HG03342 (cell line): ENCODE measurements around the gene CNGA1.
"Not testable (repeated sequence)": the region's sequence is repeated elsewhere in the genome, so short reads cannot be mapped to it uniquely, and the experiment has no call there.

Experiments
- ATAC-seq: cut with Tn5 transposase; IDR thresholded peaks from one replicate; pipeline ENCODE4 v1.9.1; 2021; ENCODE audit warnings: mild to moderate bottlenecking, moderate library complexity; ENCODE audit not compliant: unreplicated experiment

CNGA1 gene

DNA sequence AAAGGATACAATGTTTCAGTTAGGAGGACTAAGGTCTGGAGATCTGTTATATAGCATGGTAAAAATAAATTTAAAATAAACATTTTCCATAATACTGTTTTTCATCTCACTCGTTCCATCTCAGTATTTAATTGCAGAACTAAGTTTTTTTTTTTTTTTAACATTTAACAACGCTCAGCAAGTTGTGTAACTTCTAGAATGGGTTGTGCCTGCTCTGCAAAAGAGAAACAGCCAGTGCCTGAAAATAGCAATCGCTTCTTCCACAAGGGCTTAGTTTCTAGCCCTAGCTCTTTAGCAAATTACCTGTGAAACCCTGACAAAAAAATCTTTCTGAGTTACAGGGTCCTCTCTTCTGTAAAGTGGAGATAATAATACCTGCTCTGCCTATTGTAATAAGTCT is 41.9 kb downstream of the CNGA1 start:
- no peak for ATAC-seq

DNA sequence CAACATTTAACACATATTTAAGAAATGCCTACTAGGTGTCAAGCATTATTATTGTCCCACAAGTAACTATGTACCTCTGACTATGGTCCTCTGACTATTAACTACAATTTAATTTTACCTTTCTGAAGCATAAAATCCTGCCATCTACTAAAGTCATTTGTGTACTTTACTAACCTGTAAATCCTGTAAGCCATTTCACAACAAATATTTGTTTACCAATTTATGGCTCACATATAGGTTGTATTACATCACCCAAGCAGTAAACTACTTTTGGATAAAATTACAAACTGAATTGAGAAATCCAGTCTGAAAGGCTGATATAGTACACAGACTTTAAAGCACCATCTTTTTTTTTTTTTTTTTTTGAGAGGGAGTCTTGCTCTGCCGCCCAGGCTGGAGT is 43.8 kb downstream of the CNGA1 start:
- ATAC-seq = no peak

DNA sequence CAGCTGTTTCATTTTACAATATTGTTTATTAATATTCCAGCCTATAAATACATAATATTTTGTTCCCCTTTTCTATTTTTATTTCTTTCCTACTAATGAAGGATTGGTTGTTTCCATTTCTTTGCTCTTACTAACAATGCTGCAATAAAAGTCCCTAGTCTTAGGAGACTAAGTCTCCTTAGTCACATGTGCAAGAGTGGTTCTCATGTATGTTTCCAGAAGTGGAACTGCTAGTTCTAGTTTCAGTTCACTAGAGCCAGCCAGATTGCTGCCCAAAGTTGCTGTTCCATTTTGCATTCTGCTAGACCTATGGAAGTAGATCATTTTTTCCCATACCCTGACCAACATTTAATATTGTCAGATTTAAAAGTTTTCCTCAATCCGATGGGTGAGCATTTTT is 44.3 kb downstream of the CNGA1 start:
- peak; percentile 79 for ATAC-seq

DNA sequence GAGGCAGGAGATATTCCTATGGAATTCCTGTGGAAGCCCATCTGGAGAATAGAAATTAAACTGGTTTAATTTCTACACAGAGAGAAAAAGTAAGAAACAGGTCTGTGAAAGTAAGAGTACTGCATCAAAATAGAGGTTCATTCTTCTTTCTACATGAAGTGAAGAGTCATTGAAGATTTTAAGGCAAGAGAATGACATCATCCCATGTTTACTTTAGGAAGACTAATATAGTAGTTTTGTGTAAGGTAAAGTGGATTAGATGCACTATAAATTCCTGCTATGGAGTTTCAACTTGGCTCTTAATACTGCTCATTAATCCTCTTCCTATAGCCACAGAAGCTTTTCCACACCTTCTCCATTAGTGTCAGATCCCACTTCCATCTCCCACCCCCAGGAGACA is 47.6 kb downstream of the CNGA1 start:
- no peak for ATAC-seq

DNA sequence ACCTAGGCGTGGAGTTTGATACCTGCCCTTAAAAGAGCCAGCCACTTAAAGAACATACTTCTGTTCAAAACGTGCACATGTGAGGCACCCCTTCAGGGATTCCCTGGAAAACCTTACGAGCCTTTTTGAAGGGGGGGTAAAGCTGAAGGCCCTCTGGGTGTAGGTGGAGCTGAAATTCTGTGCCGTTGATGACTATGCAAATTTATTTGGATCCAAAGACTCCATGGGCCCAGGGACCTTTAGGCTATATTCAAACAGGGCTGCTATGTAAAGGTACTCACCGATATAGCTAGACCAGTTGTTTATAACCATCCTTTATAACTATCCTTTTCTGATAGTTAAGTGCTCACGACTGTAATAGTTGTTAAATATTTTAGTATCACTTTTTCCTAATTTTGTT is 61.8 kb downstream of the CNGA1 start:
- ATAC-seq = no peak

DNA sequence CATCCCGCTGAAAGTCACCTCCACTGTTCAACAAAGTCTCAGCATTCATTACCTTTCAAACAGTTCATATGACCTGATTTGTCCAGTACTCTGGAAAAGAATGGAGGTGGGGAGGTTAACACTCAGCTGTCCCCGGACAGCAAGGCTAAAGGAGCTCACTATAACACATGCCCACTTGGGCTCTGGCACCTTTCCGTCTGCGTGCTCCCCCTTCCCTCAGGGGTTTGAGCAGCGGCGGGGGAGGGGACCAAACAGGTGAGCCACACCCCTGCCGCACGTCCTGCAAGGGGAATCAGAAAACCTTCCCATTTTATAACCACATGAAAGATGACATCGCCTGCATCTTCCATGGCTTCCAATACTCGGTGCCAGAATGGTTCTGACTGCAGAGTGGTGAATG is 62.2 kb downstream of the CNGA1 start:
- no peak for ATAC-seq

DNA sequence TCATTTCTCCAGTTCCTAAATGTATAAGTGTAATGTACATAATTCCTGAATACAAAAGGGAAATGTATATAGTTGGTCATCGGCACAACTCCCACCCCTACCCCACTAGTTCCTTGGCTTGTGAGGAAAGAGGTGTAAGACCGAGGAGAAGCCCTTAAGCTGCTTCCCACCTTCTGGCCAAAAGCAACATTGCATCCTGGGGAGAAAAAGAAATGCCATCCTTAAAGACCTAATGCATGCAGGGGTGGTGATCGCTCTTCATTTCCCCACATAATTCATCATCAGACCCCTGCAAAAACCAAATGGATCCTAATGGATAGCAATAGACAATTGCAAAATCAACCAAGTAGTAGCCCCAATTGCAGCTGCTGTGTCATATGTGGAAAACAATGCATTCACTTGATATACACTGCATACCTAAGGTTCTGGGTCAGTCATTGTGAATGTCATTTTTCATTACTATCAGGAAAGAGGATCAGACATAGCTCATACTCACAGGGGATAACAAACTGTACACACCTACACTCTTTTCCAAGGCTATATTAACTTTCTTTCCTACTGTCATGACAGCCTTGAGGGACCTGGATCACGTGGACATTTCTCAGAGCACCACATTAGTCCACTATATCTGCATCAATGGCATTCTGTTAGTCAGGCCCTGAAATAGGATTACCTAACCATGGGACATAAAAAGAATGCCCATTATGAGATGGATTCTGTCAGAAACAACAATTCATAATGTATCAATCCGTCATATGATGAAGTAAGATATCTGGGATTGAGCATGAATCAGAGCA is 70.4 kb downstream of the CNGA1 start:
- no peak for ATAC-seq

DNA sequence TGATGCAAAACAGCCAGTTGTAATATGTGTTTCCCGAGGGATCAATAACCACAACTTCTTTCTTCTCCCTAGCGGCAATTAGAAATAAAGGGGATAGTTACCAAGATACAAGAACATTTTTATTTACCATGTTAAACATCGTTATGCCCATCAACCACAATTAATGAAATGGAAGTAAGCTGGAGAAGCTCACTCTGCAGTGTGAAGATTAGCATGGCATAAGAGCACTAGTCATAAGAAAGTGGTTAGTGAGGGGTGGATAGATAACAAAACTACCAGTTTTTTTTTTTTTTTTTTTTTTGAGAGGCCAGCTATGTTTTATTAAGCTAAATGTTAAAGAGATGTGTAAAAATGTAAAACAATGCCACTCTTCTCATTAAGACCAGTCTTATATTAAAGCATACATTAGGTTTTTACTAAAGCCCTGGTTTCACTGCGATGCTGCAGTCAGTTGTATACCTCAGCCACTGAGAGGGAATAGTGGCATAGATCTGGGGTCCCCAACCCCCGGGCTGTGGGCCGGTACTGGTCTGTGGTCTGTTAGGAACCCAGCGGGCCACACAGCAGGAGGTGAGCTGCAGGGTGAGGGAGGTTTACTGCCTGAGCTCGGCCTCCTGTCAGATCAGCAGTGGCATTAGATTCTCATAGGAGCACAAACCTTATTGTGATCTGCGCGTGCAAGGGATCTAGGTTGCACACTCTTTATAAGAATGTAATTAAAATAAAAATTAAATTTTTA is 74.2 kb downstream of the CNGA1 start:
- no peak for ATAC-seq

DNA sequence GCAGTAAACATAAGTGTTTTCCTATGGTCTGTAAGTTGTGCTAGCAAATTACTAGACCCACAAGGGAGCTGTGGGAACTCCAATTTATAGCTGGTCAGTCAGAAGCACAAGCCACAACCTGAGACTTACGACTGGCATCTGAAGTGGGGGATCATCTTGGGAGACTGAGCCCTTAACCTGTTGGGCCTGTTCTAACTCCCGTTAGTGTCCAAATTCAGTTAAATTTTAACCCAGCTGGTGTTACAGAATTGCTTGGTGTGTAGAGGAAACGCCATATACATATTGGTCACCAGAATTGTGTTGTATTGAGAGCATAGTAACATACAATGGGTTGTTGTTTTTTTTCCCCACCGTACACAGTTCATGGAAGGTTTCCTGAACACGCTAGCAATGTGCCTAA is 77.0 kb downstream of the CNGA1 start:
- ATAC-seq = no peak

DNA sequence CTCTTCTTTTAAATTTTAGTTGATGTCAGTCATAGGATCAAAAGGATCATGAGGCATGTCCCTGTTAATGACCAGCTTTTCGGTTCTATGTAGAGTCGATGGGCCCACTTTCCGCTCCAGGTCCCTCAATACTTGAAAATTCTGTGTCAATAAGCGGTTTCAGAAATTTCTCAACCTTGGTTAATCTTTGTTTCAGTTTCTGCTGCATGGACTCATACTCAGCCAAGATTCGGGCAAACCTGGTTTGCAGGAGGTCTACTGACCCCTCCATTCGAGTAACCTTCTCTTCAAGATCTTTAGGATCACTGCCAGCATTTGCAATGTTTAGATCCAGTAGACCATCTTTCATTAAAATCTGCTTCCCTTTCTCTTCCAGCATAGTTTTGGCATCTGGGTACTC is 80.1 kb downstream of the CNGA1 start:
- no peak for ATAC-seq

DNA sequence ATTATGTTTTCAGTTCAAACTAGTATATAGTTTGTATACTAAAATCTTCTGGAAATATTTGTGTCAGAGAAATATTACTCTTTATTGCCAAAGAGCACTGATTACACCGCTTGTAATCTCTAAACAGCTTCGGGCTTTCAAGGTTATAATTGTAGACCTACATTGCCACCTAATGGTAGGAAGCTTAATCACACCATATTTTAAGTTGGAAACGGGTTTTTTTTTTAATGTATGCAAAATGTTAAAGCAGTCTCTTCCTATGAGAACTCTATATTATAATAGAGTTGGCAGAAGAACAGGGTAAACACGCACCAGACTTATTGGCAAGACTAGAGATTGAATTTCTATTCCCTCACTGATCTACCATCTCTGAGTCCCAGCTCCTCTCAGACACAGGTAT is 82.6 kb downstream of the CNGA1 start:
- peak; percentile 51 for ATAC-seq

DNA sequence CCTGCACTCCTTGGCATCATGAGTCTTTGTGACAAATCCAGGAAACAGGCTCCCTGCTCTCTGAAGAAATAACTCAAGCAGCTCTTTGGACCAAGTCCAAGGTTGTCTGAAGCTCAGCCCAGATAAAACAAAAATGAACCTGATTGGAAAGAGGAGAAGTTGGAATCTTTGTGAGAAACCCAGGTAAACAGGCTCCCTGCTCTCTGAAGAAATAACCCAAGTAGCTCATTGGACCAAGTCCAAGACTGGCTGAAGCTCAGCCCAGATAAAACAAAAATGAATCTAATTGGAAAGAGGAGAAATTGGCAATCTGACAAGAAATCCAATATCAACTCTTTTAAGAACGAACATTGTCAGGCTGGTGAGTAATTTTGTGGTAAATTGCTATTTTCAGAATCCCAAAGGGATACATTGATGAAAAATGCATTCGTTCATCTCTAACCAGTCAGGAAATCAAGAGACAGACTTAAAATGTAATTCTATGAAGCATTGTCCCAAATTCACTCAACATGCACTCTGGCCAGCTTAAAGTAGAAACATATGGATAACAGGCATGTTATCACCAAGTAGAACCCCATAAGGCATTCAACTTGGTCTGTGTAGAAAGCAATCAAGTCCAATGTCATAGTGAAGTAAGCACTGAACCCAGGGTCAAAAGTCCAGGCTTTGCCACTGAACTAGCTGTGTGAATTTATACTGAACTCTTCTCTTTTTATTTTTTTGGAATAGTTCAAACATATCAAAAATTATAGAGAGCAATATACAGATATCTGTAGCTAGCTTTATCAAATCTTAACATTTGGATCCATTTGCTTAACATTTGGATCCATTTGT is 85.3 kb downstream of the CNGA1 start:
- ATAC-seq = no peak

DNA sequence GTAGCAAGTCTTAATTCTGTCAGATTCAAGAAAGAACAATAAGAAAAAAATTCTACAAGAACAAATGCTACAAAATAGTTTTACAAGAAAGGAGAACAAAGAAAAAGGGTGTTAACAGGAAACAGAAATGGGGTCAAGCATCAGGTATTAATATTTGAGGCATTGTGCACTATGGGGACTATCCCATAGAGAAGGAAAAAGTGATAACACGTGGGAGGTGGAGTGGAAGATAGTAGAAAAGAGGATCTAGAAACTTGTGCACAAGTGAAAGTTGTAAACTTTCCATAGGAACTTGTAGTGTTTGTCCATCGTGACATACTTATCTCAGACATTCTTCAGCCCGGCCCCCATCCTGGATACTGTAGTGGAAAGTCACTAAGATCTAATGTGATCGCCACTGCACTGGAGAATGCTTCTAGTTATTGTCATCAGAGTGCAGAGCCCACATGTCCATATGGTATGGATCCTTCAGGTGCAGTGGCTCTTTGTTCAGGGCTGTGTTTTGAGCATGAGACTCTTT is 86.7 kb downstream of the CNGA1 start:
- ATAC-seq = no peak

DNA sequence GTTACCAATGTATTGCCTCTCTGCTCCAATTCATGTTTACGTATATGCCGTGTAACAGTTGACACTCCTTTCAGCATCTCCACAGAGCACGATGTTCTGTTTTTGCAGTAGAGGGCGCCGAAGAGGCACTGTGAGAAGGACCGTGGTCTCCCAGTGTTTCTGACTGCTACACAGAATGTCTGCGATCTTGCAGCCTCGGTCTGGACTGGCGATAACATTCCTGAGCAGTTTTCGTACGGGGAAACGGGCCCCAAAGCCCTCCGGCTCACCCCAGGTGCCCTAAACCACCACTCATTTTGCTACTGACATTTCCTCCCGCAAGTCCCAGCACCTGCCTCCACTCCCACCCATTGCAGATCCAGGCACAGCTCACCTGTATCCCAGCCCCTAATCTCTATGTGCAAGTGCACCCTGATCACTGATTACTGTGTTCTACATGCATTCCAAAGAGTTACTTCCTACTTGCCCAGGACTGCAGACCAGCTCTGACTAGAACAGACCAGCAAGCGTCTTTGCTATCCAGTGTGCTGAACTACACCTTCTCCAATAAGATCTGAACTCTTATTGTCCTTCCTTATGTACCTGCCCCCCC is 89.7 kb downstream of the CNGA1 start:
- ATAC-seq = peak; percentile 94

DNA sequence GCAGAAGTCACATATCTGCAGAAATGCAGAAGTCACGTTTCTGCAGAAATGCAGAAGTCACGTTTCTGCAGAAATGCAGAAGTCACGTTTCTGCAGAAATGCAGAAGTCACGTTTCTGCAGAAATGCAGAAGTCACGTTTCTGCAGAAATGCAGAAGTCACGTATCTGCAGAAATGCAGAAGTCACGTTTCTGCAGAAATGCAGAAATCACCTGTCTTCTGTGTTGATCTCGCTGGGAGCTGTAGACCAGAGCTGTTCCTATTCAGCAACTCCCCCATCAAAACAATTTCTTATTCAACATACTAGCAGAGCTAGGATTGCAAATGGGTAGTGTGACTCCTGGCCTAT is 93.2 kb downstream of the CNGA1 start:
- not testable (repeated sequence) for ATAC-seq

DNA sequence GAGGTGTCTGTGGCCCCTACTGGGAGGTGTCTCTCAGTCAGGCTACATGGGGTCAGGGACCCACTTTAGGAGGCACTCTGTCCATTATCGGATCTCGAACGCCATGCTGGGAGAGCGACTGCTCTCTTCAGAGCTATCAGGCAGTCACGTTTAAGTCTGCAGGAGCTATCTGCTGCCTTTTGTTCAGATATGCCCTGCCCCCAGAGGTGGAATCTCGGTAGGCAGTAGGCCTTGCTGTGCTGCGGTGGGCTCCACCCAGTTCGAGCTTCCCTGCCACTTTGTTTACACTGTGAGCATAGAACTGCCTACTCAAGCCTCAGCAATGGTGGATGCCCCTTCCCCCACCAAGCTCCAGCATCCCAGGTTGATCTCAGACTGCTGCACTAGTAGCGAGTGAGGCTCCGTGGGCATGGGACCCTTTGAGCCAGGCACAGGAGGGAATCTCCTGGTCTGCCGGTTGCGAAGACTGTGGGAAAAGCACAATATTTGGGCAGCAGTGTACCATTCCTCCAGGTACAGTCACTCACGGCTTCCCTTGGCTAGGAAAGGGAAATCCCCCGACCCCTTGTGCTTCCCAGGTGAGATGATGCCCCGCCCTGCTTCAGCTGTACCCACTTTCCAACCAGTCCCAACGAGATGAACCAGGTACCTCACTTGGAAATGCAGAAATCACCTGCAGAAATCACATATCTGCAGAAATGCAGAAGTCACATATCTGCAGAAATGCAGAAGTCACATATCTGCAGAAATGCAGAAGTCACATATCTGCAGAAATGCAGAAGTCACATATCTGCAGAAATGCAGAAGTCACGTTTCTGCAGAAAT is 93.8 kb downstream of the CNGA1 start:
- not testable (repeated sequence) for ATAC-seq

DNA sequence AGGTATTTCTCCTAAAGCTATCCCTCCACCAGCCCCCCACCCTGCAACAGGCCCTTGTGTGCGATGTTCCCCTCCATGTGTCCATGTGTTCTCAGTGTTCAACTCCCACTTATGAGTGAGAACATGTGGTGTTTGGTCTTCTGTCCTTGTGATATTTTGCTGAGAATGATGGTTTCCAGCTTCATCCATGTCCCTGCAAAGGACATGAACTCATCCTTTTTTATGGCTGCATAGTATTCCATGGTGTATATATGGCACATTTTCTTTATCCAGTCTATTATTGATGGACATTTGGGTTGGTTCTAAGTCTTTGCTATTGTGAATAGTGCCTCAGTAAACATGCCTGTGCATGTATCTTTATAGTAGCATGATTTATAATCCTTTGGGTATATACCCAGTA is 99.3 kb downstream of the CNGA1 start:
- ATAC-seq = not testable (repeated sequence)

DNA sequence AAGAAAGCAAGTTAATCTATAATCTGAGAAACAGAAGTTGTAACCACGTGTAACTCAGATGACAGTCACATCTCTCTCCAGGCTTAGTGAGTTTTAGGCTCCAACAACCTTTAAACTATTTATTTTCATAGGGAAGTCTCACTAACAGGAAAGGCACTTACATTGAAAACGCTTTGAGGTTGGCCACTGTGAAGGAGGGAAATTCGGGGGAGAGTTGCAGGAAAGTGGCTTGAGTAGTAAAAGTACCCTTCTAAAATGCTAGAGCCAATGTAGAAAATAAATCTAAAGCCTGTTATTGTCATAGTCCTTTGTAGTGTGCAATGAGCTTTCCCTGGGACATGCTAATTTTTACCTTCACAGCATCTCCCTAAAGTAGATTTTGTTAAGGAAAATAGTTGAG is 101.1 kb downstream of the CNGA1 start:
- ATAC-seq = no peak

DNA sequence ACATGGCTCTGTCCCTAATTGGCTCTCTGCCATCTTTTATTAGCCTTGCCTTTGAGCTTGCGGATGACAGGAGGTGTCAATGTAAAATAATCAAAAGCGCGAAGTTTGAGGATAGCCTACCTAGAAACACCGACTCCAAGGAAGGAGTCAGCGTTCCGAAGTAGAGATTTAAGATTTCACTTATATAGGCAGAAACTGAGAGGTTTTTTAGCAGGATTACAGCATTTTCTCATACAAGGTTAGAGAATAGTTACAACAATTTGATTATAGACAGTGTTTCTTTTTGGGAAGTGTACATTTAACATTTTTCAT is 101.6 kb downstream of the CNGA1 start:
- peak; percentile 25 for ATAC-seq

DNA sequence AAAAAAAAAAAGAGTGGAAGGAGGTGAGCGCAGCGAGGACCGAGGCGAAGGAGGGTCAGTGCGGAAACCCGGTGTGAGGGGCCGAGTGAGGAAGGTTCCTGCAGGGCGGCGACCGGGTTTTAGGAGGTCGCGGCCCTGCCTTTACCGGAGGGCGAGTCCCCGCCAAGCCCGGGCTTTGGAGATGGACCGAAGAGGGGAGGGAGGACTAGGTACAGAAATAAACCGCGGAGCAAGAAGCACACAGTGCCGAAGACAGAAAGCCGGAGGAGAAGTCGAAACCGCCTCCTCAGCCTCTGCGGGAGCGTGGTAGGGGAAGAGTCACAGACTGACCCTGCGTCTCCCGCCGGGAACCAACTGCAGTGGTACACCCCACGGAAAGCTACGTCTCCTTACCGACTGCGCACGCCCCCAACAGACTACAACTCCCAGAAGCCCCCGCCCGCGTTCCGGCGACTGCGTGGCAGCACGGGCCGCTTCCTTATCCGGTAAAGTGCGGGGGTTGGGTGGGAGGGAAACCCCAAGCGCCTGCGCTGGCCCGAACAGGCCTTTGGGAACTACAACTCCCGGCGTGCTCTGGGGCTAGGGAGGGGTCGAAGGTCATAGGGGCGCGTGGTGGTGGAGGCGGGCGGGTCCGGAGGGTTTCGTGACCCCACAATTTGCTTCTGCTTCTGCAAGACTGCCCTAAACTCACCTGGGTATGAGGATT is 102.1 kb downstream of the CNGA1 start, which contains the start of gene NFXL1:
Gene NFXL1, minus strand, starts transcription at position 364 of the 706 bp plus-strand sequence. CDS start 380 bp downstream, outside the sequence.
- peak; percentile 97 for ATAC-seq
